HuH-7.5 (cell line): ENCODE data around the gene RNASE13.
"Not testable (repeated sequence)": the region's sequence is repeated elsewhere in the genome, so short reads cannot be mapped to it uniquely, and the experiment has no call there.

Source experiments
- DNase-seq: peaks from one replicate; pipeline ENCODE4 v3.0.0; 2011; ENCODE audit warnings: low spot score

The RNASE13 gene

GRCh38 chr14:21022686-21023085, 11.9 kb downstream of the RNASE13 start:
- no peak for DNase-seq

- no peak for DNase-seq
Observed at GRCh38 chr14:21020977-21021545, 13.5 kb downstream of the RNASE13 start.

GRCh38 chr14:21019366-21019765, 15.2 kb downstream of the RNASE13 start:
- no peak for DNase-seq

- DNase-seq = no peak
Observed at GRCh38 chr14:21018781-21019180, 15.8 kb downstream of the RNASE13 start.

GRCh38 chr14:21018286-21018685, 16.3 kb downstream of the RNASE13 start:
- no peak for DNase-seq

- DNase-seq = no peak
Observed at GRCh38 chr14:21017528-21018245, 16.9 kb downstream of the RNASE13 start.

GRCh38 chr14:21016413-21017190, 18.0 kb downstream of the RNASE13 start:
- no peak for DNase-seq

GRCh38 chr14:21015312-21015711, 19.3 kb downstream of the RNASE13 start:
- no peak for DNase-seq

GRCh38 chr14:21014761-21015190, 19.8 kb downstream of the RNASE13 start:
- peak; percentile 76 for DNase-seq

GRCh38 chr14:21011136-21011535, 23.5 kb downstream of the RNASE13 start:
- DNase-seq = no peak

GRCh38 chr14:21009721-21010120, 24.9 kb downstream of the RNASE13 start:
- not testable (repeated sequence) for DNase-seq

- no peak for DNase-seq
Observed at GRCh38 chr14:21003788-21004346, 30.7 kb downstream of the RNASE13 start.

GRCh38 chr14:21001218-21001617, 33.4 kb downstream of the RNASE13 start:
- DNase-seq = no peak

- no peak for DNase-seq
Observed at GRCh38 chr14:20999591-20999990, 35.0 kb downstream of the RNASE13 start.

GRCh38 chr14:20998674-20999366, 35.8 kb downstream of the RNASE13 start, which contains the start of gene SLC39A2:
SLC39A2 (plus strand) TSS chr14:20999293; CDS start chr14:20999447, 154 bp downstream.
- DNase-seq = no peak

- DNase-seq = no peak
Observed at GRCh38 chr14:20998139-20998538, 36.5 kb downstream of the RNASE13 start.

- no peak for DNase-seq
Observed at GRCh38 chr14:20997564-20997963, 37.0 kb downstream of the RNASE13 start.

GRCh38 chr14:20997115-20997514, 37.5 kb downstream of the RNASE13 start:
- DNase-seq = no peak

- DNase-seq = no peak
Observed at GRCh38 chr14:20996521-20996920, 38.1 kb downstream of the RNASE13 start.

- DNase-seq = peak; percentile 70
Observed at GRCh38 chr14:20989787-20990600, 44.6 kb downstream of the RNASE13 start, which contains the start of gene METTL17. METTL17 (plus strand) TSS chr14:20989980; CDS start chr14:20990003, 23 bp downstream.

- DNase-seq = no peak
Observed at GRCh38 chr14:20989471-20989786, 45.2 kb downstream of the RNASE13 start.
